ENCODE results near the gene PEX26.
"Not testable (repeated sequence)": the region's sequence is repeated elsewhere in the genome, so short reads cannot be mapped to it uniquely, and the experiment has no call there.

The PEX26 gene

DNA sequence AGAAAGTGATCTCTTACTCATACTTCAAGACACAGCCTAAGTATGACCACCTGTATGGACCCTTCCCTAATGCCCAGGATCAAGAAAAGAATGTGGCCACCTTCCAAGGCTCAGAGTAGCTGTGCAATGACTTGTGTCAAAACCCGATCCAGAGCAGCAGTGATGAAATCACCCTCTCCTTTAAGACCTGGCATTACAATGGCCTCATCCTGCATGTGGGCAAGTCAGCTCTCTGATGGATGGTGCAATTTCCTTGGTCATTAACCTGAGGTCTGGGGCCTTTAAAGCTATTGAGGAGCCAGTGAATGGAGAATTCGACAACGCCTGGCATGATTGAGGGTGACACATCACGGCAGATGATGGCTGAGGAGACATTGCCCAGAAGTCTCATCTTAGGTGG is 23.7 kb downstream of the PEX26 start:
- DNase-seq, result no peak

DNA sequence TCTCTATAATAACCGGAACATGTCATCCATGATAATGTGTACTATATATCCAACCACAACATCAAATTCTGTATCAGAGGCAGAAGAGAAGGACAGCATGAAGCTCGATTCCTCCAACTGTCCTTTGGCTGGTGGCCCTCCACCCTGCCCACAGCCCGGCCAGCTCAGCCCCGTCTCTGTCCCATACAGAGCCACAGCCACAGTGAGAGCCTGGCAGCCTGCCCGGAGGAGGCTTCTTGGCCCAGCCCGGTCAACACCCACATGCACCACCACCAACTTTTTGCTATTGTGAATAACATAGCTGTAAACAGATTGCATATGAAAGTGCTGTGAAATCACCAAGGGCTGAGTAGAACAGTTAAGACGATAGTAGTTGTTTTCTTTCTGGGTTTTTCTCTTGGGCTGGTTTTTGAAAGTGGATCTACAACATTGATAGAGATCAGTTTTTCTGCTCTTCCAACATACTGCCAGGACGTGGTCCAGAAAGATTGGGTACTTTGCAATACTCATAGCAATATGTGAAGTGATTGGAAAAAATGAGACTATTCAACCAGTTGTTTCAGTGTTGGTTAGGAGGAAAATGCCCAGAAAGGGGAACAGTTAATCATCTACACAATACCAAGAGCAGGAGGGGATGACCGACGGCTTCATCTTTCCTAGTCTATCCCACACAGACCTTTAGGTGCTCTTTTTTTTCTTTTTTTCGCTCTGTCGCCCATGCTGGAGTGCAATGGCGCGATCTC is 25.9 kb downstream of the PEX26 start:
- no peak for DNase-seq

DNA sequence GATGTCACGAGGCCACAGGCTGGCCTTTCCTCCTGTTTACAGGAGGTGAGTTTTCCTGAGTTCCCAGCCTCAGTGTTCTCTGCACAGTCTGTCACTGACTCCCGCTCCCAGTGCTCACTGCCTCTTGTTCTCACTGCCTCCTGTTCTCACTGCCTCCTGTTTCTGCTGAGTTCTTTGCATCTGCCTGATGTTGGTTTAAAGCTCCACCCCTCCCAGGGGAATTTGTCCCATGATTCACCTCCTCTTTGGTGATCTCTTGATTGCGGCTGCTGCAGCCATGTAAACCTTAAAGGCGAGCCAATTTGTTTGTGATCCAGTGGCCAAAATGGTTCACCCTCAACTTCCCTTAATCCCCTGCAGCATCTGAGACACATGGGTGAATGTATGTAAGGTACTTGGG is 26.8 kb downstream of the PEX26 start:
- no peak for DNase-seq

DNA sequence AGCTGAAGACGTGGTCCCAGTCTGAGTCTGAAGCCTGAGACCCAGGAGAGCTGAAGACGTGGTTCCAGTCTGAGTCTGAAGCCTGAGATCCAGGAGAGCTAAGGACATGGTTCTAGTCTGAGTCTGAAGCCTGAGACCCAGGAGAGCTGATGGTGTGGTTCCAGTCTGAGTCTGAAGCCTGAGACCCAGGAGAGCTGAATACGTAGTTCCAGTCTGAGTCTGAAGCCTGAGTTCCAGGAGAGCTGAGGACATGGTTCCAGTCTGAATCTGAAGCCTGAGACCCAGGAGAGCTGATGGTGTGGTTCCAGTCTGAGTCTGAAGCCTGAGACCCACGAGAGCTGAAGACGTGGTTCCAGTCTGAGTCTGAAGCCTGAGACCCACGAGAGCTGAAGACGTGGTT is 28.2 kb downstream of the PEX26 start:
- not testable (repeated sequence) for DNase-seq

DNA sequence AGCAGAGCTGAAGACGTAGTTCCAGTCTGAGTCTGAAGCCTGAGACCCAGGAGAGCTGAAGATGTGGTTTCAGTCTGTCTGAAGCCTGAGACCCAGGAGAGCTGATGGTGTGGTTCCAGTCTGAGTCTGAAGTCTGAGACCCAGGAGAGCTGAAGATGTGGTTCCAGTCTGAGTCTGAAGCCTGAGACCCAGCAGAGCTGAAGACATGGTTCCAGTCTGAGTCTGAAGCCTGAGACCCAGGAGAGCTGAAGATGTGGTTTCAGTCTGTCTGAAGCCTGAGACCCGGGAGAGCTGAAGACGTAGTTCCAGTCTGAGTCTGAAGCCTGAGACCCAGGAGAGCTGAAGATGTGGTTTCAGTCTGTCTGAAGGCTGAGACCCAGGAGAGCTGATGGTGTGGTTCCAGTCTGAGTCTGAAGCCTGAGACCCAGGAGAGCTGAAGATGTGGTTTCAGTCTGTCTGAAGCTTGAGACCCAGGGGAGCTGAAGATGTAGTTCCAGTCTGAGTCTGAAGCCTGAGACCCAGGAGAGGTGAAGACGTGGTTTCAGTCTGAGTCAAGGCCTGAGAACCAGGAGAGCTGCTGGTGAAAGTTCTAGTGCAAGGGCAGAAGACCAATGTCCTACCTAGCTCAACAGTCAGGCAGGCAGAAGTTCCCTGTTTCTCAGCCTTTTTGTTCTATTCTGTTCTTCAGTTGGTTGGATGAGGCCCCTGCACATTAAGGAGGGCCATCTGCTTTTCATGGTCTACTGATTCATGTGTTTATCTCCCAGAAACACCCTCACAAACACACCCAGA is 29.0 kb downstream of the PEX26 start:
- DNase-seq, result not testable (repeated sequence)

DNA sequence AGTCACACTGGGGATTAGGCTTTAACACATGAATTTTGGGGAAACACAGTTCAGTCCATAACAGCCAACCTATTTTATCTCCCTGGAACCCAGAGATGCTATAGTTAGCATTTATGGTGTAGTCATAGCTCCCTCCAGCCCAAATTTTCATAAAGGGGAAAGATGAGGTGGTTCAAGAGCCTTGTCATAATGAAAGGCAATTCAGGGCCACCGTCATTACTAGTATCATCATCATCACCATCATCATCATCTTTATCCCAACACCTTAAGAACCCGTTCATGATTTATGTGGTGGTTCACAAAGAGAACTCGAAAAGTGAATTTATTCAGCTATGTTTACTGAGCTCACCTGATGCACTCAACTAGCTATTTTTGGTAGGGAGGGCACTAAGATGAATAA is 30.4 kb downstream of the PEX26 start:
- no peak for DNase-seq

DNA sequence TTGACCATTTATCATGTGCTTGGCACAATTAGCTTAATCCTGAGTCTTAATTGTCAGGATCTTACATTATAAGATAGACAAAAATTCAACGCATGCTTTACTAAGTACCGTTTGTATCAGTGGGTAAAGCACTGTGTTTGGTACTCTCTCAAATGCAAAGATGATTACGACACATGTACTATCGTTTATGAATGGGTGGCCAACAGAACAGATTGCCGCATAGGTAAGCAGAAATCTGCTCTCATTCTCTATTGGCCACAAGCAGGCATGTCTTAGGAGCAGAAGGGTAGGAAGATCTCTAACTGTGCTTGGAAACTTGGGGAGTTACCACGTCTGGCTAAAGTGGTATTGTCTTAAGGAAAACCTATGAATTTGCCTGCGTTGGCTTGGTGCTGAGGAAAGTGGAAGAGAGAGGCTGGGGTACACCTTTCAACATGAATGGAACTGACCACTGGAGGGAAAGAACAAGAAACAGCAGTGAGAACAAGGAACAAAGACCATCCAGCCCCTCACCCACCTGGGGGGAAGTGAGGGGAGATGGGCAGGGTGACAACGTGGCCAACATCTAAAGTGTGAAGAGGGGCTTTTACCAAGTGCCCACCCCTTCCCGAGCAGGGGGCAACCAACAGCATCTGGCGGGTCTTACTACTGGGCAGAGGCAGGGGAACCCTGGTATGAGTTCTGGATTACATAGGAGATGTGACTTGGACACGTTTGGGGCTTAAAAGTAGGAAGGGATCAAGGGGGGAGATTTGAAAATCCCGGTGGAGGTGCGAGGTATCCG is 31.8 kb downstream of the PEX26 start:
- no peak for DNase-seq

DNA sequence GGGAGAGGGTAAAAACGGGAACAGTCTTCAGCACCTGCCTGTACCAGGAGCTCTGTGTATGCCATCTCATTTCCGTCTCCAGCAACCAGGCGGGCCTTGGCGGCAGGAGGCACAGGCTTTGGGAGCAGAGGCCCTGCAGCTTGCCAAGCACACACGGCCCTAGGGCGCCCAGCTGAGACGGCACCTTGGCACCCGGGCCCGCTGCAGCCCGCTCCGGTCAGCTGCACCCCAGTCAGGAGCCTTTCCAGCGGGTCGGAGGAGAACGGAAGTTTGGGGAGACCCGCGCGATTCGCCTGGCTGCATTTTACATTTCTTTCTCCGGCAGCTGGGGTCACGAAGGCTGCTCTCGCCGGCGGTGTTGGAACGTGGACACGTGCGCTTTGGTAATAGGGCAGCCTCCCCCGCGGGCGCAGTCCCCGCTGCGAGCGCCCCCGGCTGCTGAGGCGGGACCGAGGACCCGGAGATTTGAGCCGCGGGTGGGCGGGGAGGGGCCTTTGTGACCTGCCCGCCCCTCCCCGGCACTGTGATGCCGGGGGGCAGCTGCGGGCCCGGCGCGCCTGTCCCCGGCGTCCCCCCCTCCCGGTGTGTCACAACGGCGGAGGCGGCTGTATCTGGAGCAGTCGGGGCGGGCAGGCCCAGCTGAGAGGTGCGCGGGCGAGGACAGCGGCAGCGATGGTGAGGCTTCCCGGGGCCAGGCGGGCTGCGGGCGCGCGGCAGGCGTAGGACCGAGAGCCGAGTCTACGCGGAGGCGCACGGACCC is 32.6 kb downstream of the PEX26 start, which contains the start of gene TUBA8:
Gene TUBA8 (plus strand): TSS at position 616 of the 760 bp plus-strand sequence. CDS start 57 bp downstream, at position 673.
- no peak for DNase-seq

DNA sequence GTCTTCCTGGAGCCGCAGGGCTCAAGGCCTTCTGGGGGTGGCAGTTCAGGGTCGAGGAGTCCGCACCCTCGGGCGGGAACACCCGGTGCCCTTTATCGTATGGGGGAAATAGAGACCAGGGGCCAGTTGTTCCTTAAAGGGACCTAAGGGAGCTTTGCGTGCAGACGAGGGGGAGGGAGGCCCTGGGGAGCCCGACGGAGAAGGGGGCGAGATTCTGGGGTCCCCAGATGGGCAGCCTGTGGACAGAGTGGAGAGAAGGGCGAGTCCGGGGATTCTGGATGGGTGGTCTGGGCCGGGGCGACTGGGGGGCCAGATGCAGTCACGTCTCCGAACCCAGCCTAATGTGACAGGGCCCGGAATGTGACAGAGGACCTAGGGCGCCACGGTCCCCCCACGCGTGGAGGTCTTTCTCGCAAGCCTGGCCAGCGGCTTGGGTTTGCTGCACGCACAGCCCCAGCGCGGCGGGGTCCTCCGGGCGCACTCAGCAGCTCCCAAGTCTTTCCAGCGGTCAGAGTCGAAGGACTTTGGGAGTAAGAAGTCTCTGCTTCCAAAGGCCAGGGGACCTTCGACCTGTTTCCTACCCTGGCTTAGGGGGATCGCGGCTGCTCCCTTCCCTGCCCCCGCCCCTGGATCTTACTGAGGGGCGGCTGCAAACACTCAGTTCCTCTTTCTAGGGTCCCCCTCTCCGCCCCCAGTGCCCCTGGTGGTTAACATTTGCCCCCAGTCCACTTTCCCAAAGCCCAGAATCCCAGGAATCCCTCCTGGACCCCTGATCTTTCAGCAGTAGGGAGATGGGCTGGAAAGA is 33.4 kb downstream of the PEX26 start:
- DNase-seq, result no peak

DNA sequence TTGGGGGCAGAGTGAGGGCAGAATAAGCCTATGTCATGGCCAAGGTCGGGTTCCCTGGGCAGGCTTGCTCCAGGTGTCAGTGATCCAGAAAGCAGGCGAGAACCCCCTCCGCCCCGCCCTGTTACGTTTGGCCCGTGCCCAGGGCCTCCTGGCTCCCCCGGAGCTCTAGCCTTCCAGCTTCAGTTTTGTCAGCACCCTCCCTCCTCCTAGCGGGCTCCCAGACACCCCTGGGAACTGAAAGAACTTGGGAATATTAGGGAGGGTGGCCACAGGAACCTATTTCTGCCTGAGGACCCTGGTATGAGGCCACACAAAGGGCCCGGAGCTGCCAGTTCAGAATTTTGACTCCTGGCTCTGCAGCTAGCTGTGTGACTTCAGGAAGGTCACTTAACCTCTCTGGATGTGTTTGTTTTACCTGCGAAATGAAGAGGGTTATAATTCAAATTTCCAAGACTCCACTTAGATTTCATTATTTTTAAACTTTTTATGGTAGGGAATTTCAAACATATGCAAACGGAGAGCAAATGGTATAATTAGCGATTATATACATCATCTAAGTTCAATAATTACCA is 34.1 kb downstream of the PEX26 start:
- no peak for DNase-seq

DNA sequence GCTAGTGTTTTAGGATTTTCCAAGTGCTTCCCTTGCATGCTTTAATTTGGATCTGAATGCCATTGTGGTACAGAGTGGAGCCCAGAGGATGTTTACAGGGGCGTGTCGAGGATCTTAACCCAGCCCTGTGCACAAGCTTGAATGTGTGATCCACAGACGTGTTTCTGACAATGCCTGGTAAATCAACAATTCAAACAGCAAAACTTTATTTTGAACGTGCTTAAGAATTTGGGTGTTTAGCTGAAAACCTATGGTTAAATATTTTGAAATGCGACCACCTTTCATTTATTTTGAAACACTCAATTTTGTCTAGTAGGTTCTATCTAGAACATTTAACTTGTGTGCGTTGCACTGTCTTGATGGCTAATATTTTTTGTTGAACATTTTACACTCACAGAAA is 34.6 kb downstream of the PEX26 start:
- DNase-seq, result no peak

DNA sequence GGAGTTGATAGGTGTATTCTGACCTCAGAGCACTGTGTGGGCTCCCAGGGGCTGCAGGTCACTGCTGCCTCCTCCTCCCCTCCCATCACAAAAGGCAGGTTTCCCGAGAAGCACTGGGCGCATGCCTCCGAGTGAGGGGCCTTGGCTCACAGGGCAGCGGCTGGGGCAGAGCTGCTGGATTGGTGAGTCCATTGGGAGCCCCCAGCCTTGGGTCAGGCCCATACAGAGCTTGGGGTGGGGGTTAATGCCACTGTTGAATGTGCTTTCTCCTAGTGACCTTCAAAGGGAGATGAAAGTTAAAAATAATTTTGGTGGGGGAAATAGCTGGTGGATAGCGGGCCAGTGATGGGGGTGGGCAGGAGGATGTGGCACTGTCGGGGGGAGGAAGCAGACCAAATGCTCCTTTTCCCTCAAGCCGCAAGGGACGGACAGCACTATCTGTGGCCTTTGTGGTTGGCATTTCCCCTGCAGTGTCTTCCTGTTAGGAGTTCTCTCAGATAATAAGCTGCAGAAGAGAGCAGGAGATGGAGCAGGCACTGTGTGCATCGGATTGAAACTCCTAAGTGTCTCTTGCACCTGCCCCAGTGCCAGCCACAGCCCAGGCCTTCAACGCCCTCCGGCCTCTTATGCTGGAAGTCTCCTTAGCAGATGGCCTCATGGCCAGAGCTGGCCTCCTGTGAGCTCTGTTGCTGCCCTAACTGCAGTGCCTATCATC is 36.0 kb downstream of the PEX26 start:
- DNase-seq, result no peak

DNA sequence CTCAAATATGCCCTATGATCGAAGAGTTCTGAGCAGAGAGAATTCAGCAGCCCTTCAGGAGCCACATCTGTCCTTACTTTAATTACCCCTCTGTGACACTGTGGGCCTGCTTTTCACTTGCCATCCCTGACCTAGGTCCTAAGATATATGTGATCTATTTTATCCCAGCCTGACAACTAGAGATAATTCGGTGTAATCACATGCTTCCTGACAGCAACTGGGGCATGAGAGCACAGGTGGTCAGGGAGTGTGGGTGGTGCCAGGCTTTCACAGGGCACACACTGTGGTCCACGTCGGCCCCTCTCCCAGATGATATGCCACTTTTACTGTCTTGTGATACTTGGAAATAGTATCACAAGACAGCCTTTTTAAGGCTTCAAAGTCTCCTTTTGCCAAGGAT is 36.7 kb downstream of the PEX26 start:
- DNase-seq, result no peak

DNA sequence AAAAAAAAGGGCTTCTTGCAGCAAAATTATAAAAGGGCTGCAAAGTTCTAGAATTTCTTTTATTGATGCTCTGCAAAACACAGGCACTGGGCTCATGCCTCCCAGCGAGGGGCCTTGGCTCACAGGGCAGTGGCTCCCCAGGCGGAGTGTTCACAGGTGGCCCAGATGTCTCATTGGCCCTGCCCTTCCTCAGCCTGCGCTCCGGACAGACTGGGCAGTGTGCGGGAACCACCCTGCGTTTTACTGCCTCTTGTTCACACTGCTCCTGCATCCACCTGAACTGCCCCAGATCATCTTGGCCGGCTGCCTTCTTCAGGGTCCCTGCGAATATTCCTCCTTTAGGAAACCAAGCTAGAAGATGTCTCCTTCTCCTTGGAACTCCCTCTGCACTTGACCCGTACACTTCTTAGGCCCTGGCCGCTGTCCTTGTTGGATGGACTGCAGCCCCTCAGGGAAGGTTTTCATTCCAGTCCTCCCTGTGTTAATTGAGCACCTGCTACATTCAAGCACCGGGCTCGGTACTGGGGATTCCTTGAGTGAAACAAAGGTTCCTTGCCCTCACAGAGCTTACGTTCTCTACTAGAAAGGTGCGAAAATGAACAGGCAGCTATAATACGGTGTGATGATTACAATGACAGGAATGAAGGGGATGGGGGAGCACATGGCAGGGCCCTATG is 37.3 kb downstream of the PEX26 start:
- no peak for DNase-seq

DNA sequence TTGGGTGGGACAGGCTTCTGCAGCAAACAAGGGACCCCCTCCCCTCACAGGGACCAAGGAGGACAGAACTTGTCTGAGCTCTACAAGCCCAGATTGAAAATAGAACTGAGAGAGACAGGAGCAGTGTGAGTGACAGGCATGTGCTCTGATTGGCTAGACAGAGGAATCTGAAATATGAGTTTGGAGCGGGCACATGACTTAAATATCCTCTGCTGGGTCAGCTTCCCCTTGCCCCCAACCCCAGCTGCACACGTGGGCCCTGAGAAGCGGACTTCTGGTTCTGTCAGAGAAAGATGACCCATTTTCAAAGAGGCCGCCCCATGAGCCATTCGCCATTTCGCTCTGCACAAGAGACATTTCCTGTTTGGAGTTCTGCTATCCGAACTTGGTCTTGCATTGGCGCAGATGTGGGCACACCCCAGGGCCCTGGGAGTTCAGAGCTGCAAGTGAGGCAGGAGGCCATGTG is 38.1 kb downstream of the PEX26 start:
- DNase-seq, result no peak

DNA sequence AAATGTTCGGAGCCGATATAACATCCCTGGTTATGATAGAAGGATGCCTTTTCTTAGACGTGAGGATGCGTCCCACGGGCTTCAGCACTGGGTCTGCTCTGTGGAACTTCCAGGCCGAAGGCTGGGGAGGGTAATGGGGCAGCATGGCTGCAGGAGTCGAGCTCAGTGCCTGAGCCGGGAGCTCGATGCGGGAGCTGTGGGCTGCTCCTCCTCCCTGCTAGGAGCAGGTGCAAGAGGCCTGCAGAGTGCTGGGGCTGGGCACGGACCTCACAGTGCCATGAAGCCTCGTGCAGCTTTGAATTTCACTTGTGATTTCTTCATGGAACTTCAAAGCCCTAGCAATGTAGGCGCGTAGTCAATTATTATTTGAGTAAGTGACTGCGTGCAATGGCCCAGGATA is 38.8 kb downstream of the PEX26 start:
- DNase-seq, result no peak

DNA sequence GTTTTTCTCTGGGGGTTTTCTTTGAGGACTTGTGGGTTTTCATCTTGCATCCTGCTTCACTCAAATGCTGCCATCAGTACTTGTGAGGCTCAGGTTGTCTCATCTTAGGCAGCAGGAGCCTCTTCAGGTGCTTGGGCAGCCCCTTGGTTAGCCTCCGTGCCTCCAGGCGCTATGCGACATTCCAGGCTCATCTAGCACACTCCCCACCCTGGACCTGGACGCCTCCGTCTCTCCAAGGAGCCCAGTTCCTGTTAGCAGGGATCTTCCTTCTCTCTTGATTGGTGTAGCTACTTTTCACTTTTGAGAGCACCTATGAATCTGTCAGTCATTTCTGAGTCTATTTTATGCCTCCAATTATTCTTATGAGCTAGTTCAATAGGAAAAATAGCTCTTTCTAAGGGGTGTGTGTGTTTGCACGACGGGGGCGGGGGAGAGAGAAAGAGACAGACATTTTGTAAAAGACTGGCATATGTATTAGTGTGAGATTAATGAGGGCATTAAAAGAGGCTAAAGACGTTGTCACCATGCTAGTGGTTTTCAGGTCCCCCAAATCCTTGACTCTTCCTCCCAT is 40.6 kb downstream of the PEX26 start:
- DNase-seq, result no peak

DNA sequence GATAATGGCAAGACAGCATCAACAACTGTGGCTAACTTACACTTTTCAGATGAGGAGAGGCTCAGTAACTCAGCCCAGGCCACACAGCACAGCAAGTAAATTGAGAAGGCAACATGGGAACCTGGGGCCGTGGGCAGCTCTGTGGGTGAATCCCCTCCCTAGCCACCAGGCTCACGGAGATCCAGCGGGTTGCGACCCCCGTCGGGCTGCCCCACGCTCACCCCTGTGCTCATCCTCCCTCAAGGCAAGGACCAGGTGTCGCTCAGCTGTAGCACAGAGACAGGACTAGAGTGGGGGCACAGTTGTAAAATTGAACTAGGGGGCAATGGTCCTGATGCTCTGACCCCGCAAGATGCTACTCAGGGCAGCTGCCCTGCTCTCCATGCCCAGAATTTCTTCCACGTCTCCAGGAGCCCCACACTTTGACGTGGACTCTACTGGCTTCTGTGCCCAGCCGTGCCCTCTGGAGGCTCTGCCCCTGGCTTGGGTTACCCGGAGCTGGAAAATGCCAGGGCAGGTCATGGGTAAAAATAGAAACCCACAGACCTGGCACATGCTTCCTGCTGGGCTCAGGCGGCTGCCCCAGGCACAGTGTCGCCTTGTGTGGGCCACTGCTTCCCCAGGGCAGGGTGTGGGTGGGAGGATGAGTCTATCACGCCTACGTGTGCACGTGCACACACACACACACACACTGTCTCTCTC is 41.8 kb downstream of the PEX26 start:
- DNase-seq, result no peak

DNA sequence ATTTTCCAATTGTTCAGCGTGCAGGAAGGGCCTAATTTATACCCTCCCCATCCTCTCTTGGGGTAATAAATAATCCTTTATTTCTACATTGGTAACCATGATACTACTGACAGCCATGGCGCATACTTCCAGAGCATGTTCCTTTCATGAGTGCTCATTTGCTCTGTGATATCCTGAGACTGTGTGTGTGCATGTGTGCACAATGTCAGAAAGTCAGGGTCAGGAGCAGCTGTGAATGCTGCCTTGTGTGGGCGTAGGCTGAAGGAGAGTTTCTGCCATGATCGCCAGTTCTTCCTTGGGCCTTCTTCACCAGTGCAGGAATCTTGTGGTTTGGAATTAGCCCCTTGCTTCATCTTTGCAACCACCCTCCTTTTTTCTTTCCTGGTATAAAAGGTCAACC is 43.1 kb downstream of the PEX26 start:
- no peak for DNase-seq

Measured in activated gamma-delta T cell (primary cell).